Neural cell (in vitro differentiated cells): ENCODE data around the gene DDX4. TPM values are rescaled to one million over a fixed set of nuclear protein-coding genes. Genes with fewer than 3 reads are reported as not detected.
A peak's percentile ranks its signal among the peaks of the same experiment; 100 is the strongest.

ENCODE experiments used
- H2AFZ ChIP-seq: fragments of 200-600, 300-800 bp; sonication (generic), shearing (Covaris generic); 2 replicates; pipeline ENCODE4 v1.6.0; 2014; ENCODE audit warnings: low read depth, mild to moderate bottlenecking, antibody characterized with exemption, low read length, moderate library complexity
- H3F3A ChIP-seq: fragments of 200-600 bp; shearing (Covaris generic); 2 replicates; pipeline ENCODE4 v1.6.1; 2016; ENCODE audit warnings: mild to moderate bottlenecking, moderate library complexity, mixed read lengths, antibody characterized with exemption, low read length; ENCODE audit not compliant: insufficient read depth, poor library complexity, severe bottlenecking
- H3K27ac ChIP-seq: fragments of 200-600, 300-800 bp; sonication (generic), shearing (Covaris generic); 2 replicates; pipeline ENCODE4 v1.5.1; 2014; ENCODE audit warnings: mild to moderate bottlenecking, low read length, moderate library complexity
- H3K27me3 ChIP-seq: fragments of 300-800, 200-600 bp; sonication (generic), shearing (Covaris generic); 2 replicates; pipeline ENCODE4 v1.6.0; 2014; ENCODE audit warnings: mild to moderate bottlenecking, low read depth, low read length, moderate library complexity; ENCODE audit not compliant: insufficient read depth
- H3K36me3 ChIP-seq: fragments of 300-800, 200-600 bp; sonication (generic), shearing (Covaris generic); 2 replicates; pipeline ENCODE4 v1.5.1; 2014; ENCODE audit warnings: mild to moderate bottlenecking, antibody characterized with exemption, low read length, moderate library complexity; ENCODE audit not compliant: insufficient read depth
- H3K4me2 ChIP-seq: fragments of 300-800, 200-600 bp; sonication (generic), shearing (Covaris generic); 2 replicates; pipeline ENCODE4 v1.6.0; 2014; ENCODE audit warnings: mild to moderate bottlenecking, low read length
- H3K4me3 ChIP-seq: fragments of 300-800, 200-600 bp; sonication (generic), shearing (Covaris generic); 2 replicates; pipeline ENCODE4 v1.5.1; 2014; ENCODE audit warnings: mild to moderate bottlenecking, low read length, moderate library complexity
- H3K79me2 ChIP-seq: fragments of 200-600 bp; shearing (Covaris generic); replicated peaks from 2 replicates; pipeline ENCODE4 v1.6.0; 2014; ENCODE audit warnings: mild to moderate bottlenecking, low read length, moderate library complexity; ENCODE audit not compliant: insufficient read depth
- H3K9ac ChIP-seq: fragments of 300-800, 200-600 bp; sonication (generic), shearing (Covaris generic); 2 replicates; pipeline ENCODE4 v1.6.1; 2016; ENCODE audit warnings: mild to moderate bottlenecking, low read length, mixed read lengths
- H3K9me2 ChIP-seq: fragments of 200-600 bp; shearing (Covaris generic); 2 replicates; pipeline ENCODE4 v1.6.1; 2016; ENCODE audit warnings: mild to moderate bottlenecking, low read length, mixed read lengths; ENCODE audit not compliant: insufficient read depth
- H3K9me3 ChIP-seq: fragments of 200-600, 300-800 bp; sonication (generic), shearing (Covaris generic); 2 replicates; pipeline ENCODE4 v1.6.1; 2016; ENCODE audit warnings: mild to moderate bottlenecking, mixed run types, low read length, moderate library complexity, mixed read lengths
- H4K20me1 ChIP-seq: fragments of 200-600 bp; shearing (Covaris generic); 2 replicates; pipeline ENCODE4 v1.6.1; 2016; ENCODE audit warnings: mild to moderate bottlenecking, mixed run types; ENCODE audit not compliant: insufficient read depth
- CTCF ChIP-seq: fragments of 450-650 bp; IDR thresholded peaks from 2 replicates; pipeline ENCODE4 v1.5.1; 2014; ENCODE audit warnings: antibody characterized with exemption, mild to moderate bottlenecking, moderate library complexity; ENCODE audit not compliant: poor library complexity, severe bottlenecking
- EP300 ChIP-seq: fragments of 450-650 bp; conservative IDR thresholded peaks from 2 replicates; pipeline ENCODE4 v1.6.1; 2014; ENCODE audit warnings: antibody characterized with exemption, mild to moderate bottlenecking, moderate library complexity; ENCODE audit not compliant: poor library complexity, severe bottlenecking
- EZH2 ChIP-seq: fragments of 200-600, 300-800 bp; shearing (Covaris generic), sonication (generic); IDR thresholded peaks from 2 replicates; pipeline ENCODE4 v1.6.1; 2014; ENCODE audit warnings: antibody characterized with exemption, low read length, borderline replicate concordance, mild to moderate bottlenecking; ENCODE audit not compliant: insufficient read depth, poor library complexity, severe bottlenecking
- MXI1 ChIP-seq: fragments of 450-650 bp; conservative IDR thresholded peaks from 2 replicates; pipeline ENCODE4 v1.6.1; 2014; ENCODE audit warnings: antibody characterized with exemption, mild to moderate bottlenecking; ENCODE audit not compliant: poor library complexity, severe bottlenecking
- POLR2AphosphoS5 ChIP-seq: IDR thresholded peaks from 2 replicates; pipeline ENCODE4 v1.6.1; 2012
- RAD21 ChIP-seq: fragments of 450-650 bp; conservative IDR thresholded peaks from 2 replicates; pipeline ENCODE4 v1.6.1; 2014; ENCODE audit warnings: antibody characterized with exemption, mild to moderate bottlenecking, moderate library complexity
- REST ChIP-seq: IDR thresholded peaks from 2 replicates; pipeline ENCODE4 v1.6.1; 2012; ENCODE audit warnings: borderline replicate concordance
- SMC3 ChIP-seq: fragments of 450-650 bp; conservative IDR thresholded peaks from 2 replicates; pipeline ENCODE4 v1.6.1; 2014; ENCODE audit warnings: antibody characterized with exemption, mild to moderate bottlenecking, moderate library complexity; ENCODE audit not compliant: poor library complexity
- TAF1 ChIP-seq: IDR thresholded peaks from 2 replicates; pipeline ENCODE4 v1.6.1; 2012; ENCODE audit warnings: low read depth
- polyA plus RNA-seq: library from polyadenylated mRNA; depleted of rRNA; stranded (reverse); fragments of >200 nt; gene quantifications from 2 replicates; pipeline ENCODE4 v1.2.3, GENCODE V29; 2014

The DDX4 gene
- polyA plus RNA-seq, 1 donor from 2014 or later = 0.43 TPM

GRCh38 chr5:55820488-55820887 lies 82.6 kb downstream of the DDX4 start:
- Histone ChIP-seq H3K79me2 (no peaks in the 10 kb centered on the region), H4K20me1 (no peaks in the 10 kb centered on the region), H3K9me3 (no peaks in the 10 kb centered on the region), H3K9me2 (no peaks in the 10 kb centered on the region), H3F3A (no peaks in the 10 kb centered on the region), H3K4me3 (no peak overlapping the region), H3K27ac (no peak overlapping the region), H3K9ac (no peak overlapping the region), H2AFZ (no peak overlapping the region), H3K4me2 (no peak overlapping the region), H3K27me3 (peaks cover 8% of the 10 kb centered on the region), H3K36me3 (no peaks in the 10 kb centered on the region)
- TF ChIP-seq CTCF = no peak
- TF ChIP-seq TAF1 = no peak
- no peak for TF ChIP-seq EP300
- no peak for TF ChIP-seq SMC3
- TF ChIP-seq MXI1 = no peak
- no peak for TF ChIP-seq EZH2
- no peak for TF ChIP-seq RAD21
- no peak for TF ChIP-seq REST
- TF ChIP-seq POLR2AphosphoS5 = no peak

GRCh38 chr5:55821731-55822512 lies 84.1 kb downstream of the DDX4 start:
- Histone ChIP-seq H4K20me1 (no peaks in the 10 kb centered on the region), H3K9me3 (no peaks in the 10 kb centered on the region), H3K27ac (no peak overlapping the region), H2AFZ (no peak overlapping the region), H3K36me3 (no peaks in the 10 kb centered on the region), H3K9me2 (no peaks in the 10 kb centered on the region), H3K27me3 (peaks cover 8% of the 10 kb centered on the region), H3K9ac (no peak overlapping the region), H3K4me2 (no peak overlapping the region), H3F3A (no peaks in the 10 kb centered on the region), H3K4me3 (peak overlapping the region; percentile 39), H3K79me2 (no peaks in the 10 kb centered on the region)
- no peak for TF ChIP-seq REST
- no peak for TF ChIP-seq POLR2AphosphoS5
- TF ChIP-seq TAF1 = no peak
- no peak for TF ChIP-seq MXI1
- no peak for TF ChIP-seq CTCF
- TF ChIP-seq SMC3 = no peak
- TF ChIP-seq EZH2 = no peak
- TF ChIP-seq EP300 = no peak
- TF ChIP-seq RAD21 = no peak
